ENCODE measurements around the gene GTPBP6.

DNA sequence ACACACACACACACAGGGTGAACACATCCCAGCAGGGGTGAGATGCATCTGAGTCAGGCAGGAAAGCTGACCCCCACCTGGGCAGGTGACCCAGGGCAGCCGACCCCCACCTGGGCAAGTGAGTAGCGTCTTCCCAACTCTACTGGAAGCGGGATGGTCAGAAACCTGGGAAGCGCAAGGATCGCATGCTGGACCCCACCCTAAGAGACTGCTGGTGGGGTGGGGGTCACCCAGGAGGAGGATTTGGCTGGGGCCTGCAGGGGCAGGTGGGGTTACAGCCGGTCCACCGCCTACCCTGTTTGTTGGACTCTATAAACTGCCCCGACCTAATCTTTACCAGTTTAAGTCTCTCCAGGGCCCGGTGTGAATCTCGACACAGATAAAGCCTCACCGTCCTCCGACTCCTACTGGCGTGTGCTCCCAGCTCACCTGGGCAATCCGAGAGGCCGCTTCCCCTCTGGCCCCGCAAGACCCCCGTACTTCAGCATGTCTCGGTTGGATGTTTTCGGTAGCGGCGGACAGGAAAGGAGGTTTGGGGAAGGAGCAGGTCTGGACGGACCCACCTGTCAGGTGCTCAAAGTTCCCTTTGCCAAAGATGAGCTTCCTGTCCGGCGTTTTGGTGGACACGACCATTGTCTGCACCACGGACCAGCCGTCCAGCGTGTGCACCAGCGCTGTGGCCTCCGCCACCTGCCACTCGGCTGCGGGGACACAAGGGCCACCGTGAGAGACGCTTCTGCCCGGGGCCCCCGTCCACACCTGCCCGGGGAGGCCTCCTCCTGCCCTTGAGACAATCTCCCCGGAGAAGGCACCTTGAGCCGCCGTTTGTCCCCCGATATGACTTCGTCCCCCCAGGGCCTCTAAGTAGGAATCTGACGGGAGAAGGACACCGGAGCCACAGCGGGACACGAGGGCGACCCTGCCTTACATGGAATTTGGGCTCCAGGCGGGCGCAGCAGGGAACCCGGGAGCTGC, 2.0 kb downstream of the GTPBP6 start:
- TF ChIP-seq, protein P1, sequence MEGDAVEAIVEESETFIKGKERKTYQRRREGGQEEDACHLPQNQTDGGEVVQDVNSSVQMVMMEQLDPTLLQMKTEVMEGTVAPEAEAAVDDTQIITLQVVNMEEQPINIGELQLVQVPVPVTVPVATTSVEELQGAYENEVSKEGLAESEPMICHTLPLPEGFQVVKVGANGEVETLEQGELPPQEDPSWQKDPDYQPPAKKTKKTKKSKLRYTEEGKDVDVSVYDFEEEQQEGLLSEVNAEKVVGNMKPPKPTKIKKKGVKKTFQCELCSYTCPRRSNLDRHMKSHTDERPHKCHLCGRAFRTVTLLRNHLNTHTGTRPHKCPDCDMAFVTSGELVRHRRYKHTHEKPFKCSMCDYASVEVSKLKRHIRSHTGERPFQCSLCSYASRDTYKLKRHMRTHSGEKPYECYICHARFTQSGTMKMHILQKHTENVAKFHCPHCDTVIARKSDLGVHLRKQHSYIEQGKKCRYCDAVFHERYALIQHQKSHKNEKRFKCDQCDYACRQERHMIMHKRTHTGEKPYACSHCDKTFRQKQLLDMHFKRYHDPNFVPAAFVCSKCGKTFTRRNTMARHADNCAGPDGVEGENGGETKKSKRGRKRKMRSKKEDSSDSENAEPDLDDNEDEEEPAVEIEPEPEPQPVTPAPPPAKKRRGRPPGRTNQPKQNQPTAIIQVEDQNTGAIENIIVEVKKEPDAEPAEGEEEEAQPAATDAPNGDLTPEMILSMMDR (IDR thresholded peaks at IDR 0.05) = no peak
- TF ChIP-seq POLR2A (IDR thresholded peaks at IDR 0.05) = no peak

Data from adrenal gland (tissue), 5 donors.